ENCODE data around the gene ASGR1.

DNA sequence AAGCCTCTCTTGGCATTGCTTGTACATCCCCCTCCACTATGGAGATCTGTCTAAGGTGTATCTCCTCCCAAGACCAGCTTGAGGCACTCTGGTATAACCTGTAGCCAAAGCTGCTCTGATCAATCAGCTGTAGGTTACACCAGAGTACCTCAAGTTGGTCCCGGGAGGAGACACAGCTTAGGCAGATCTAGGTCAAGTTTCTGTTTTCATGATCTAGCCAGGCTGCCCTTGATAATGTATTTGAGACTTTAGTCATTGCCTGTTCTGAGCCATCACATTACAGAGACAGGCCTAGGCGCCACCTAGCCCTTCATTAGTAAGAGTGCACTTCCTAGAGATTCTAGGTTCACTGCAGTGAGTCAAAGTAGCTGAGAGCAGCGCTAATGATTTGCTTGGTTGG, 31.4 kb downstream of the ASGR1 start:
- TF ChIP-seq, protein P1, sequence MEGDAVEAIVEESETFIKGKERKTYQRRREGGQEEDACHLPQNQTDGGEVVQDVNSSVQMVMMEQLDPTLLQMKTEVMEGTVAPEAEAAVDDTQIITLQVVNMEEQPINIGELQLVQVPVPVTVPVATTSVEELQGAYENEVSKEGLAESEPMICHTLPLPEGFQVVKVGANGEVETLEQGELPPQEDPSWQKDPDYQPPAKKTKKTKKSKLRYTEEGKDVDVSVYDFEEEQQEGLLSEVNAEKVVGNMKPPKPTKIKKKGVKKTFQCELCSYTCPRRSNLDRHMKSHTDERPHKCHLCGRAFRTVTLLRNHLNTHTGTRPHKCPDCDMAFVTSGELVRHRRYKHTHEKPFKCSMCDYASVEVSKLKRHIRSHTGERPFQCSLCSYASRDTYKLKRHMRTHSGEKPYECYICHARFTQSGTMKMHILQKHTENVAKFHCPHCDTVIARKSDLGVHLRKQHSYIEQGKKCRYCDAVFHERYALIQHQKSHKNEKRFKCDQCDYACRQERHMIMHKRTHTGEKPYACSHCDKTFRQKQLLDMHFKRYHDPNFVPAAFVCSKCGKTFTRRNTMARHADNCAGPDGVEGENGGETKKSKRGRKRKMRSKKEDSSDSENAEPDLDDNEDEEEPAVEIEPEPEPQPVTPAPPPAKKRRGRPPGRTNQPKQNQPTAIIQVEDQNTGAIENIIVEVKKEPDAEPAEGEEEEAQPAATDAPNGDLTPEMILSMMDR (IDR thresholded peaks at IDR 0.05), result no peak
- TF ChIP-seq POLR2A (IDR thresholded peaks at IDR 0.05), result no peak
